NCI-H1417 (cell line): ENCODE data around the gene KIF26A.

Experiments used
- DNase-seq, 3 experiments: peaks; one replicate each; lab custom pipeline; 2025; lab: John Stamatoyannopoulos, UW

KIF26A gene

DNA sequence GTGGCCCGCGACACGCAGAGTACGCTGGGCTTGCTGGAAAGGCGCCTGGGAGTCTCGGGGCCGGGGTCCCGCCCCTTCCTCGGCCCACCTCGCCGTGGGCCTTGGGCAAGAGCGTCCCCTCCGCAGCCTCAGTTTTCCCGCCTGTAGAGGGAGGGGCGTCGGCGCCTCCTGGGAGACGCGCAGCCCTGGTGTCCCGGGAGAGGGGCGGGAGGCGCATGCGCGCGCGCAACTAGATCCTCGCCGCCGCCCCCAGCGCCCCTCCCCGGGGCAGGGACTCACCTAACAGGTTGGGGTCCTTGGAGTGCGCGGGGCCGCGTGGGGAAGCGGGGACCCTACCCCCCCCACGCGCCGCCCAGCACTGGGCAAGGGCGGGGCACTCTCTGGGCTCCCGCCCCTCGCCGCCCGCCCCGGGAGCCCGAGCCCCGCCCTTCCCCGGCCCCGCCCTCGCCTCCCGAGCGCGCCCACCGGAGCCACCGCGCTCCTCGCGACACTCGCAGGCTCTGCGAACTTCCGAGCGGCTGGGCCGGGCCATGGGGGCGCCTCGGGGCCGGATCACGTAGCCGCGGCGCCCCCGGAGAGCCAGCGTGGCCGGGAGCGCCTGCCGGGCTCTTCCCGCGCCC lies at the start of gene KIF26A:
Gene KIF26A, plus strand, starts transcription at position 490 of the 620 bp plus-strand sequence. CDS start 136 bp downstream, outside the sequence.
- DNase-seq: peak; percentile 63 to 88 (median 84)

DNA sequence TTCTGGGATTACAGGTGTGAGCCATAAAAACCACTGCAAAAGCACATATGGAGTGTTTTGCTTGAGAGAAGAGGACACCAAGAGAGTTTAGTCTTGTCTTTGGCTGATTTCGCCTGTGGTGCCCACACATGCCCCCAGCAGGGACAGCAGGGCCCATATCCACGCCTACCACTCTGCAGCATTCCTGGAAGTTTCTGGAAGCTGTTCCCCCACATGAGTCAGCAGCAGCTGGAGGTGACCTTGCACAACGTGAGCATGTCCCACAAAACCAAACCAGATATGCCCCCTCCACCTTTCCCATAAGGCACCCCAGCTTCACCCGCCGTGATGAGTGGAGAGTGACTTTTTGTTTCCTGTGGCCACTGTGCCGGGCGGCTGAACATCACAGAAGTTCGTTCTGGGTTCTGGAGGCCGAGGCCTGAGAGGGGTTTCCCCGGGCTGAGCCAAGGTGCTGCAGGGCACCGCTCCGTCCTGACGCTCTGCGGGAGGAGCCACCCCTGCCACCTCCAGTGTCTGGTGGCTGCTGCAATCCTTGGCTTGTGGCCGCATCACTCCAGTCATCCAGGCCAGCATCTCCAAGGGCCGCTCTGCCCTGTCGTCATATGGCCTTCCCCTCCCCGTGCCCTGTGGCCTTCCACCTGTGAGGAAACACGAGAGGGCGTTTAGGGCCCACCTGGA lies 48.2 kb upstream of the KIF26A start:
- DNase-seq: no peak

- no peak for DNase-seq
Observed at GRCh38 chr14:104091061-104091926, 47.1 kb upstream of the KIF26A start.

- DNase-seq: no peak
Observed at GRCh38 chr14:104091927-104092771, 46.2 kb upstream of the KIF26A start.

DNA sequence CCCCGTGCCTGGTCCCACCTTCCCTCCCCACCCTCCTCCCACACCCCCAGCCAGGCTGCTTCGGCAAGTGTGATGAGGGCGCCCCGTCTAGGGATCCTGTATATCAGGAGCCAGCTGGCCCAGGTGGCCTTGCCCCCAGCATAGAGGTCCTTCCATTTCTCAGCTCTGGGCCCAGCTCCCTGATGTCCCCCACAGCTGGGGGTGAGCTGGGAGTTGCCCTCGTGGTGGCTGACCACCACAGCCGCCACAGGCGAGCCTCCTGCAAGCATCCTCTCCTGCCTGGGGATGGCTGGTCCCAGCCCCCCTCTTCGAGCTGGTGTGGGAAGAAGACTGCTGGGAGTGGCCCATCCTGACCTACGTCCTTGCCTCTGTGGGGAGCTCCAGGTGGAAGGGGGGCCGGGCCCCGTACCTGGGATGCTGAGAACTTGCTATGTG lies 45.4 kb upstream of the KIF26A start:
- DNase-seq: no peak

GRCh38 chr14:104093366-104094055 lies 44.9 kb upstream of the KIF26A start:
- DNase-seq: no peak

GRCh38 chr14:104094056-104094708 lies 44.2 kb upstream of the KIF26A start:
- DNase-seq: no peak

- DNase-seq: peak; percentile 44 to 76 (median 59)
Observed at GRCh38 chr14:104094709-104095425, 43.5 kb upstream of the KIF26A start.

- DNase-seq: no peak
Observed at GRCh38 chr14:104095426-104096310, 42.7 kb upstream of the KIF26A start.

- no peak for DNase-seq
Observed at GRCh38 chr14:104096318-104096717, 42.1 kb upstream of the KIF26A start.

- no peak for DNase-seq
Observed at GRCh38 chr14:104096751-104097700, 41.4 kb upstream of the KIF26A start.

GRCh38 chr14:104098272-104099095 lies 39.9 kb upstream of the KIF26A start:
- DNase-seq: no peak

DNA sequence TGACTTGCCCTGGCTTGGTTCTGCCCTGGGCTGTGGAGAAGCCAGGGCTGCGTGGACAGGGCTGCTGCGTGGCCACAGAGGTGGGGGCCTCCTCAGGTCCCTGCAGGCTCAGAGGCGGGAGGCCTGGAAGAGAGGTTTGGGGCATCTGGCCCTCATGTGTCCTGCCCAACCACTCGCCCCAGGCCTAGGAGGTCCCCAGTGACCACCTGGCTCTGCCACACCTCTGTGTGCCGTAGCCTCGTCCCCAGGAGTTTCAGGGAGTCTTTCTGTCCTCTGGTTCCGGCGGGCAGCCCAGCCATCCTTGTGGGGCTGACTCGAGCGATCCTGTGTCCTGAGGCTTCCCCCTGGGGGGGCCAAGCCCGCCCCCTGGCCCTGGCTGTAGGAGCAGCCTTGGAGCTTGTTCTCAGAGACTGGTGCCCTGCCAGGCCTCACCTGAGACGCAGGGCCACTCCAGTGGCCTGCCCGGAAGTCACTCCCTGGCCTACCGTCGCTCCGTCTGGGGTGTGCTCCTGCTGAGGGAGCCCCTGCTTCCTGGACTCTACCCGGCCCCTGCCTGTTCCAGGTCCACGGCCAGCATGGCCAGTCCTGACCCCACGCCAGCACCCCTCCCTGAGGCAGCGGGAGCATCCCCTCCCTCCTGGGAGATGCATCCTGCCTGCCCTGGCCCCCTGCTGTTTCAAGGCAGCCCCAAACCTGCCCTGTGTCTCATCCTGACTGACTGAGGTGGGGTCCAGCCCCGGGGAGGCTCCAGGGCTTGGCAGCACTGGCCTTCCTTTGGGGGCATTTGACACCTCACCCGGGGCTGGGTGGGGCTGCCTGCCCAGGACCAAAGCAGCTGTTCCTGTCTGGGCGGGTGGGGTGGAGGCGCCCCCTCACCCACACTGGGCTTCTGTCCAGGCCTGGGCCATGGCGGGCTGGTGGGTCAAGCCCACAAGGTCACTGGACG lies 39.0 kb upstream of the KIF26A start:
- no peak for DNase-seq

DNA sequence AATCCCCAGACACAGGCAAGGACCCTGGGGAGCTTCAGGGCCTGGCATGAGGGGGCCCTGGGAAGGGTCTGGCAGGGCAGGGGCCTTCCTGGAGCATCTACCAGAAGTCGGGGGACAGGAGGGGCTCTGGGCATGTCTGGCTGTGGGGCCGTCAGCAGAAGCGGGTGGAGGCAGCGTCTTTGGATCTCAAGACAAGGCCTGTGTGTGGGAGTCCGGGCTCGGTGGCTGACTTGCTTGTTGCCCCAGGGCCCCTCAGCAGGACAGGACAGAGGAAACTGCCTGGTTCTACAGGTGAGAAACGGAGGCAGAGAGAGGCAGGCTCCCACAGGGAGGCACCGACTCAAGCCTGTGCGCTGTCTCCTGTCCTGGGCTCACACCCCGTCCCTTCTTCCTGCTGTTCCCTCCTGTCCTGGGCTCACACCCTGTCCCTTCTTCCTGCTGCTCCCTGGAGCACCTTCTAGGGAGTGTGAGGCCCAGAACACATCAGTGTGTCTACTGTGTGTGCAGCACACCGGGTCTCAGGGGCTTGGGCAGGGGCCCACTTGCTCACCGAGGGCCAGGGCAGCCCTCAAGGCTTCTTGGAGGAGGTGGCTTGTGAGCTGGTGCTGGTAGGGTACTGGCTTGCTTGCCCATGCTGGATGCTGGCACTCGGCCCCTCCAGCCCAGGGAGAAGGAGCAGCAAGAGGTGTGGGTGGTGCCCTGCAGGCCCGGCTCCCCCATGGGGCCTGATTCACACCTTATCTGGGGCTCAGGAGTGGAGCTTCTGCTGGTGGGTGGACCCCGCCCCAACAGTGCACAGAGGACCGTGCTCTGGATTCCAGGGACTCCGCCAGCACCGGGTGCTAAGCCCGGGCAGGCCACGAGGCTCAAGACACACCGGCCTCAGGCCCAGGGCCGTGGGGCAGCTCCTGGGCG lies 38.0 kb upstream of the KIF26A start:
- no peak for DNase-seq
